NCI-H2107 treated with DMSO at 0.1 percent for 48 hours (cell line): ENCODE data around the gene MYLK2.
A peak's percentile ranks its signal among the peaks of the same experiment; 100 is the strongest.
"Not testable (repeated sequence)": the region's sequence is repeated elsewhere in the genome, so short reads cannot be mapped to it uniquely, and the experiment has no call there.

Experiments used
- DNase-seq: peaks from one replicate; lab custom pipeline; 2025; ENCODE audit not compliant: unreplicated experiment; lab: John Stamatoyannopoulos, UW

The MYLK2 gene

DNA sequence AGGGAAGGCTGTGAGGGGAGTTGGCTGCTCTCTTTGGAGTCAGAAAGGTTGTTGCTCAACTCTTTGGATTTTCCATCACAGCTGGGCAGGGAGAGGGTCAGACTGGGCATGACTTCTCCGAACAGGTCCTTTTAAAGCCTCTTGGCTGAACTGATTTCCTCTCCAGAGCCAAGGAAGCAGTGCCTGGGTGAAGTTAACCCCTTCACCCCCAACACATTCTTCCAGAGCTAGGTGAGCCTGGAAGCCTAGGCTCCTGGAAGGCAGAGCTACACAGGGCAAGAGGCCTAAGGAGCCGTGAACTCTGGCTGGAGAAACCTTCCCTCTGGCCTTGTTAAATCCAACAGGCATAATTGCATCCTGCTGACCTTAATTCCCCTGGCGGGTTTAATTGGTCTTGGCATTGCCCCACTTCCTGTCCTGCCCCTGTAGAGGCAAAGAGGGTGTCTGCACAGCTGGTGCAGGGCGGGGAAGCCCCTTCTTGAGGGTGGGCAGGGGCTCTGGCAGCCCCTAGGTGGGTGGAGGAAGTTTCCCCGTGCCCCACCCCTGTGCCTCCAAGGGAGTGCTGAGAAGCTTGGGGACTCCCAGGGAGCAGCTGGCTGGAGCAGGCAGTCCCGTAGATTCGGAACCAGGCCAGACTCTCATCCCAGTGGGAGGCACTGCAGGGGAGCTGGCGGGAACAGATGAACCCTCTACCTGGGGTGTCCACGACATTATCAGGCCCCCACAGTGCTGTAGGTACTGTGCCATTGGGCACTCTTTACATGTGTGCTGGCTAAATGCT is 3.6 kb upstream of the MYLK2 start:
- DNase-seq = no peak

DNA sequence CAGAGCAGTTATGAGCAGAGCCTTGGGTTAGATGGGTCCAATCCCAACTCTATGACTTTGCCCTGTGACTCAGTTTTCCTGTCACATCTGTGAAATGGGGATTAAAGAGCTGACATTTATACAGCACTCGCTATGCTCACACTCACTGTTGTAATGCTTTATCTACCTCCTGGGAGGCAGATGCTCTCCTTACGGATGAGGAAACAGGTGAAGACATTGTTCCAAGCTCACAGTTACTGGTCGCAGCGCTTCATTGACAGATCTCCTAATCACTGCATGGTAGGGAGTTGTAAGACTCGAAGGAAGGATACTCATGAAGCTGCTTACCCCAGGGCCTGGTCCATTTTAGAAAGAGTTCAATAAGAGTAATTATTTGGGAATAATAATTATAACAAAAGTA is 2.9 kb upstream of the MYLK2 start:
- no peak for DNase-seq

DNA sequence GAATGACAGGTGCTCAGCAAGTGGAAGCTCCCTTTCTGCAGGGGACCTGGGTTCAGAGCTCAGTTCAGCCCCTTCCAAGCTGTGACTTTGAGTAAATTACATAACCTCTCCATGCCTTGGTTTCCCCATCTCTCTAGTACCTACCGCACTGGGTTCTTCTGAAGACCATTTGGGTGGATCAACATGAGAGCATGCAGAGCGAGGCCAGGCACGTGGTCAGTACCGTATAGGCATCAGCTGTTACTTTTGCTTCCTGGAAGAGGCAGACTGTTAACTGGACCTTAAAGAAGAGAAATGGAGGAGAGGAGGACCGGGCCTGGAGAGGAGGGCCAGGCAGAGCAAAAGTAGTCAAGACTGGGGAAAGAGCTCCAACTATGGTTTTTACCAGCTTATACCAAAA is 1.7 kb upstream of the MYLK2 start:
- DNase-seq = no peak

DNA sequence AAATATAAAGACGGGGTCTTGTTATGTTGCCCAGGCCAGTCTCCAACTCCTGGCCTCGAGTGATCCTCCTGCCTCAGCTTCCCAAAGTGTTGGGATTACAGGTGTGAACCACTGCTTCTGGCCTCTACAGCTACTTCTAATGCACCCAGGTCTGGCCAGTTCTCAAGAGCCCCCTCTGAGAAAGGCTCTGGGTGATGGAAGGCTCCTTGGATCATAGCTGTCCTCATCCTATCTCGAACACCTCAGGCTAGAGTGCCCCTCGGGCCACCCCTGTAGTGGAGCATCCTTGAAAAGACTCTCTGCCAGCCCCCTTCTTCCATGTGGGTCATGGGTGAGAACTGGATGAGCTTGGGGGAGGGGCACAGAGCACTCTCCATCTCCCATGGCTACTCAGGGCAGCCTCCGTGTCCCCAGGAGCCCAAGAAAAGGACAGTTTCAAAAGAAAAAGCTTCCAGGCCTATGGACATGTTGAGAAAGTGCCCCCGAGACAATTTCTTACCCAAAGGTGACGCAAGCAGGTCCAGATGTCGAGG is 714 bp upstream of the MYLK2 start:
- DNase-seq = no peak

DNA sequence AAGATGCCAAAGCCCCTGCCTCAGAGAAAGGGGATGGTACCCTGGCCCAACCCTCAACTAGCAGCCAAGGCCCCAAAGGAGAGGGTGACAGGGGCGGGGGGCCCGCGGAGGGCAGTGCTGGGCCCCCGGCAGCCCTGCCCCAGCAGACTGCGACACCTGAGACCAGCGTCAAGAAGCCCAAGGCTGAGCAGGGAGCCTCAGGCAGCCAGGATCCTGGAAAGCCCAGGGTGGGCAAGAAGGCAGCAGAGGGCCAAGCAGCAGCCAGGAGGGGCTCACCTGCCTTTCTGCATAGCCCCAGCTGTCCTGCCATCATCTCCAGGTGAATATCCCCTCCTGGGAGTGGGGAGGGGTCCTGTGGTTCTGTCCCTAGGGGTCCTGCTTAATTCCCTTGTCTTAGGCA is 1.1 kb downstream of the MYLK2 start:
- DNase-seq = no peak

DNA sequence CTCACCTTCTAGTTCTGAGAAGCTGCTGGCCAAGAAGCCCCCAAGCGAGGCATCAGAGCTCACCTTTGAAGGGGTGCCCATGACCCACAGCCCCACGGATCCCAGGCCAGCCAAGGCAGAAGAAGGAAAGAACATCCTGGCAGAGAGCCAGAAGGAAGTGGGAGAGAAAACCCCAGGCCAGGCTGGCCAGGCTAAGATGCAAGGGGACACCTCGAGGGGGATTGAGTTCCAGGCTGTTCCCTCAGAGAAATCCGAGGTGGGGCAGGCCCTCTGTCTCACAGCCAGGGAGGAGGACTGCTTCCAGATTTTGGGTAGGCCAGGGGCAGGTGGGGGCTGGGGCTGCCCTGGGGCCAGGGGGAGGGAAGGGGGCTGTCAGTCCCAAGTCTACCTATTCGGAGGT is 2.3 kb downstream of the MYLK2 start:
- DNase-seq = no peak

DNA sequence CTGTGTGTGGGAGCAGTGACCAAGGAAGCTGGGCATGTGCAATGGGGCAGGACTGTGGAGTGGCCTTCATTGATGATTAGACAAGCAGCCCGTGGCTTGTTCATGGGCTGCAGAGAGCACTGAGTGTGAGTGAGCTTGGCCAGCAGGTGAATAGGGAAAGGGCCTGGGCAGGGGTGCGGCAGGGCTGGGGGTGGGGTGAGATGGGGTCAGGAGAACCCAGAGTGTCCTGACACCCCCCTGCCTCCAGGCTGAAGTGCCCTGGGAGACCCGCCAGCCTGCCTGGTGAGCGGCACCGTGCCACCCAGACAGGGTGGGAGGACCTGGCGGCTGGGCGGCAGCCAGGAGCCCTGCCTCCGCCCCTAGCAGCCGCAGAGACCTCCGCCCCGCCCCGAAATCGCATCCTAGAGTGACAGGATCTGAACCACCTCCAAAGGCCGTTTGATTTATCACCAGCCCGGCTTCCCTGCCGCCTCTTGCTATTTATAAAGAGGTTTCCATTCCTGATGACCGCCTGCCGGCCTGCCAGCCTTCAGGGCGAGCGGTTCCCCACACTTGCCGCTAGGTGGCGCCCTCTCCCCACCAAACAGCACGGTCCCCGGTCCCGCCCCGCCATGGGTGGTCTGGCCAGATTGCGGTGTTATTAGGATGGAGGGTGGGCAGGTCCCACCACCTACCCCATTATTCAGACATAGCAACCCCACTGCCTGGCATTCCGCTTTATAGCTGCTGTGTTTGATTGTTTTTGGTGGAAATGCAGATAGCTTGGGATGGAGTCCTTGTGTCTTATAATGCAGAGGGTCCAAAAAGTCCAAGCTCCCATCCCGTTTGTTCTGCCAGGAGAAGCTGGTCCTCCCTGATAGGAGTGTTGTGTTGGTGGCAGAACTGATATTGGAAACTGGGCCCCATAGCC is 3.5 kb downstream of the MYLK2 start:
- peak; percentile 36 for DNase-seq

DNA sequence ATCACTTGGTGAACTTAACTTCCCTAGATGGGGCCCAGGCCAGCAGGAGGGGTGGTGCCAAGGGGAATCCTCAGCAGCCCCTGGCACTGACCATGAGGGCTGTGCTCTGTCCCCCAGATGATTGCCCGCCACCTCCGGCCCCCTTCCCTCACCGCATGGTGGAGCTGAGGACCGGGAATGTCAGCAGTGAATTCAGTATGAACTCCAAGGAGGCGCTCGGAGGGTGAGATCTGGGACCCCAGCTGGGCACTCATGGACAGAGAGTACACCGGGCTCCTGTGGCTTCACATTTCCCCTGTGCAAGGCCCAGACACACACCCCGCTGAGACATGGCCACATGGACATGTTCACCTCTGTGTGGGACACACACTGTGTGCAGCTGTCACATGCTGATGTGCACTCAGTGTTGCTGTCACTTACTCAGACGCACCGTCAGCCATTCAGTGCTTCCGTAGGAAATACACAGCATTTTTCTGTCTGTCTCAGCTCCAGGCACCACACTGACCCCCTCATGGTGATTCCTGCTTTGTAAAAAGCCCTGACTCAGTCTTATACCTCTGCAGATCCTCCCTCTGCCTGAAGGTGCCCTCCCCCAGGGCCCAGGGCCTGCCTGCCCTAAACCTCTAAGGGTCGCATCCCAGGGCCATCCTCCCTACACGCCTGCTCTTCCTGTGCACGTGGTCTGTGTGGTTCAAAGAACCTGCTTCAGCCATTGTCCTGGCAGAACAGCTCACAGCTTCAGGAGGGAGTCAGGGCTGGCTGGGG is 4.4 kb downstream of the MYLK2 start:
- no peak for DNase-seq

DNA sequence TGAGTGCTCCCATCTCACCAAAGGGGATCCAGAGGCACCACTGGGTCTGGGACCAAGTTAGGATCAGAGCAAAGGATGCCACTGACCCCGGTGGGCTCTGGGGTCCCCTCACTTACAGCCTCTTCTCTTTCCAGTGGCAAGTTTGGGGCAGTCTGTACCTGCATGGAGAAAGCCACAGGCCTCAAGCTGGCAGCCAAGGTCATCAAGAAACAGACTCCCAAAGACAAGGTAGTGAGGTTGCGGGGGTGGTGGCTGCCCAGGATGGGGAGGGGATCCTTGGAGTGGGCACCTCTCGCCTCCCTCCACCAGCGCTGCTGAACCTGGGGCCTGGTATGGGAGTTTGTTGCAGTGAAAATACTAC is 4.9 kb downstream of the MYLK2 start:
- no peak for DNase-seq

DNA sequence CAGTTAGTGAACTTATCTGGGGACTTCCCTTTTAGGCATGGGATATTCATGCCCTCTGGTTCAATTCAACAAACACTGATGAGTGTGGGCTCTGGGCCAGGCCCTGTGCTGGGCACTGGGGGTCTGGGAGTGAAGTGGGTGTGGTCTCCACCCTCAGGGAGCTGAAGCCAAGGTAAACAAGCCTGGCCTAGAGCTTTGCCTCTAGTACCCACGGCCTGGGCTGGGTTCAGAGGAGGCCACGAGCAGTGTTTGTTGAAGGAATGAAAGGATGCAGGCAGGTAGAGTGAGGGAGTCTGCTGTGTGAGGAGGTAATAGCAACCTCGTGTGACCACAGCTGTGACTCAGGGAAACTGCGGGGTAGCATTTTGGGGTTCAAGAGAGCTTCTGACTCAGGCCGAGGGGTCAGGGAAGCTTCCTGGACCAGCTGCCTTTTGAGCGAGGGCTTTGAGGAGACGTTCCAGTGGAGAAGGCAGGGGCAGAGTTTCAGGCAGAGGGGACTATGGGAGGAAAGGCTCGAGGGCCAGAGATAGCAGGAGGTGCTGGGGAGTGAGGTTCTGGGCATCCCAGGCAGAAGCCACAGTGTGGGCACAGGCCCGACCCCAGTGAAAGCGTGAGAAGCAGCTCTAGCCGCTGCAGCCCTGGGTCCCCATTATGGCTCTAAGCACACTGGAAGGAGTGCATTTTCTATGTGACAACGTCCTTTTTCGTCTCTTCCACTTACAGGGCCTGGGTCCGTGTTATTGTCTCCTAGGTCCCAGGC is 5.6 kb downstream of the MYLK2 start:
- no peak for DNase-seq

DNA sequence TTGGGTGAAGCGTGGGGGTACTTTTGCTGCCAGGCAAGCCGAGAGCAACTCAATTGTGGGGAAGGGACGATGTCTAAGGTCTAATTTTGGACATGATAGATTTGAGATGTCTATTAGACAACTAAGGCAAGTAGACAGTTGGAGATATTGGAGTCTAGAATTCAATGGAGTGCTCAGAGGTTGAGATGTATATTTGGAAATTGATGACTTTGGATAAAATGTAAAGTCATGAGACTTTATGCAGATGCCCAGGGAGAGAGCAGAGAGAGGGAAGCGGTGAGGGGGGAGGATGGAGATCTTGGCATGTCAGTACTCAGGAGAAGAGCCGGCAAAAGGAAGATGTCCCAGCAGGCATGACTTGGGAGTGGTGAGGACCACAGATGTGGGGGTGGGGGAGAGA is 6.9 kb downstream of the MYLK2 start:
- no peak for DNase-seq

DNA sequence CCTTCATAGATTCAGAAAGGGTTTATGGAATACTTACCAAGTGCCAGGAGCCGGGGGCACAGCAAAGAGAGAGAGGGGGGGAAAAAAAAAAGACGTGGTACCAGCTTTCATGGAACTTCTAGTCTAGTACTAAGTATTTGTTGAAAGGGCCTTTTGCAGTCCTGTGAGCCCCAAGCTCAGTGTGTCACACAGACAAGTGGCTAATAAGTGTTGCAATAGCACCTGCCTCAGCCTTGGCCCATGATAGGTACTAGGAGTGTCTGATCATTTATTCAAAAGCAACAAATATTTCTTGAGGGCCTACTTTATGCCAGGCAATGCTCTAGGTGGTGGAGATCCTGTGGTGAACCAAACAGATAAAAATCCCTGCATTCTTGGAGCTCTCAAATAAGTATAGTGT is 7.9 kb downstream of the MYLK2 start:
- no peak for DNase-seq

DNA sequence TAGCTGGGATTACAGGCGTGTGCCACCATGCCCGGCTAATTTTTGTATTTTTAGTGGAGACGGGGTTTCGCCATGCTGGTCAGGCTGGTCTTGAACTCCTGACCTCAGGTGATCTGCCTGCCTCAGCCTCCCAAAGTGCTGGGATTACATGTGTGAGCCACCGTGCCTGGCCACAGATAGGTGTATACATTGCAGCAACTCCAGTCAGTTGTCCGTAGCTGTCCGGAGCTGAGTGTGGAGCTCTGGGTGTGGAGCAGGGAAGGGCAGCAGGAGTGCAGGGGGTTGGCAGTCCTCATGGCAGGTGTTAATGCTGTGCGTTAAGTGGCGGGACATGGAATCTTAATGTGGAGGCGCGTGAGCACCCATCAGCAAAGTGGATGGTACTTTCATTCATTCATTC is 8.9 kb downstream of the MYLK2 start:
- not testable (repeated sequence) for DNase-seq

DNA sequence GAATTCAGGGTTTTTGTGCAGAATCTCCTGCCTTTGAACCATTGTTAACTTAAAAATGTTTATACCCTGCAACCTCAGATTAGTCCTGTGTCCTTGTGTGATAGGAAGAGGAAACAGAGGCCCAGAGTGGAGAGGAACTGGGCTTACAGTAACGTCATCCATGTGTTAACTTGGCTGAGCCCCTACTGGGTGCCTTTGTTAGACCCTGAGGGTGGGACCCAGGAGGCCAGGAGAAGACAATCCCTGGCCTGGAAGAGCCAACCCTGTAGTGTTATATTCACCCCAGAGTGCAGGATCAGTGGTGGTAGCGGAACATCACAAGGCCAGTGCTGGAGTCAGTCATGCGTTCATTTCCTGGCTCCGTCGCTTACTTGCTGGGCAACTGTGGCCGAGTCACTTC is 10.6 kb downstream of the MYLK2 start:
- no peak for DNase-seq

DNA sequence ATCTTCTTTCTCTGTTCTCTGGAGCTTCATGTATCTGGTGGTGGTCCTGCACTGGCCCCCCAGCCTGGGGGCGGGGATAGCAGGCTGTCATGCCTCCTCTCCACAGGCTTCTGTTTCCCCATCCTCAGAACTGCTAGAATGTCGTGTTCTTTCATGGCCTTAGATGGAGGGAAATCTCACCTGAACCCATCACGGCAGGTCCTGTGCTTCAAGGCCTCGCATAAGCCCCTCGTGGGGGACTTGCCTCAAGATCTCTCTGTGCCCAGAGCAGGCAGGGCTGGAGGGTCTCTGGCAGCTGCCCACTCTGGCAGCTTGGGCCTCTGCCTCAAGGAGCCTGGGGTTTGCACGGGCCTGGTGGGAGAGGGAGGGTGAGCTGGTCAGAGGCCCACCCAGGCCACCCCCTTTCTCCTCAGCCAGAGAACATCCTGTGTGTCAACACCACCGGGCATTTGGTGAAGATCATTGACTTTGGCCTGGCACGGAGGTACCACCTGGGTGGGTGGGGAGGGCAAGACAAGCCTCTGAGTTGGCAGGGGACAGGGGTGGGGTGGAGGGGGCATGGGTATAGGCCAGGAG is 11.3 kb downstream of the MYLK2 start:
- no peak for DNase-seq

DNA sequence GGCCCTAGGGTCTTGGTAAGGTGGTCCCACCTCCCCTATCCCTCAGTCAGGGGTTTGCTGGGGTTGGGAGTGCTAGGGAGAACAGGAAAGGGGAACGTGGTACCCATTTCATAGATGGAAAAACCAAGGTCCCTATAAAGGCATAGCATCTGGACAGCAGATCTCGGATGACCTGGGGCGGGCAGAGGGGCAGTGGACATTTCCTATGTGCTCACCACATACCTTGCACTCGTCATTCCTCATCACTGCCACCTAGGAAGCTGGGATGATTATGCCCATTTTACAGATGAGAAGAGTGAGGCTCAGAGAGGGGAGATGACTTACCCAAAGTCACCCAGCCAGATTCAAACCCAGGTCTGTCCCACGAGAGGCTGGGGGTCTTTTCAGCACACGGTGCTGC is 12.1 kb downstream of the MYLK2 start:
- DNase-seq = no peak

DNA sequence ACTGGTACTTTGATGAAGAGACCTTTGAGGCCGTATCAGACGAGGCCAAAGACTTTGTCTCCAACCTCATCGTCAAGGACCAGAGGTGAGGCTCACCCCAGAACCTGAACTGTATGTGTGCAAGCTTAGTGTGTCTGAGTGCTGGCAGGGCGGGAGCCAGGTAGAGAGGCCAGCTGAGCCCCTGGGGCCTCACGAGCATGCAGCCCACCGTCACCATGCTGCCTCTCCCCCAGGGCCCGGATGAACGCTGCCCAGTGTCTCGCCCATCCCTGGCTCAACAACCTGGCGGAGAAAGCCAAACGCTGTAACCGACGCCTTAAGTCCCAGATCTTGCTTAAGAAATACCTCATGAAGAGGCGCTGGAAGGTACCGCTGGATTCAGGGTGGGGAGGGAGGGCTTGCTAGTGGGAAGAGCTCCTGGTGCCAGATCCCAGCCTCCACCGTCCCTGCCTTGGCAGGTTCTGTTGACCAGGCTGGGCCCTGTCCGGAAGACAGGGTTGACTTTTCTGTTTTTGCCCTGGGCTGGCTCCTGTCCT is 12.7 kb downstream of the MYLK2 start:
- no peak for DNase-seq

DNA sequence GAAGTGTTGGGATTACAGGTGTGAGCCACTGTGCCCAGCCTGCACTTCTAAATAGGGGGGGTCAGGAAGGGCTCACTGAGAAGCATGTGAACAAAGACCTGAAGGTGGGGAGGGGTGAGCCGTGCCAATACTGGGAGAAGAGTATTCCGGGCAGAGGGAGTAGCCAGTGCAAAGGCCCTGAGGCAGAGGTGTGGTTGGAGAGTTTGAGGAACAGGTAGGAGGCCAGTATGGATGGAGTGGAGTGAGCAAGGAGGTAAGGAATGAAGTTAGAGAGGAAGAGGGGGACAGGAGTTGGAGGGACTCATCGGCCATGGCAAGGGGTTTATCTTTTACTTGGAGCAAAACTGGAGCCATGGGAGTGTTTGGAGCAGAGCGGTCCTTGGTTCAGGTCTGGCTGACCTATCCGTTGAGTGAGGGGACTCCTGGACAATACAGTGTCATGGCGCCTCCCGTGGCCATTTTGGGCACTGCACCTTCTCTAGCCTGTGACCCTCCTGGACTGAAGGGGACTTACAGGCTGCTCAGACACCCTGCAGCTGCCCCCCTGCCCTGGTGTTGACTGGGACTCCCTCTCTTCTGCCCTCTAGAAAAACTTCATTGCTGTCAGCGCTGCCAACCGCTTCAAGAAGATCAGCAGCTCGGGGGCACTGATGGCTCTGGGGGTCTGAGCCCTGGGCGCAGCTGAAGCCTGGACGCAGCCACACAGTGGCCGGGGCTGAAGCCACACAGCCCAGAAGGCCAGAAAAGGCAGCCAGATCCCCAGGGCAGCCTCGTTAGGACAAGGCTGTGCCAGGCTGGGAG is 14.2 kb downstream of the MYLK2 start:
- no peak for DNase-seq

DNA sequence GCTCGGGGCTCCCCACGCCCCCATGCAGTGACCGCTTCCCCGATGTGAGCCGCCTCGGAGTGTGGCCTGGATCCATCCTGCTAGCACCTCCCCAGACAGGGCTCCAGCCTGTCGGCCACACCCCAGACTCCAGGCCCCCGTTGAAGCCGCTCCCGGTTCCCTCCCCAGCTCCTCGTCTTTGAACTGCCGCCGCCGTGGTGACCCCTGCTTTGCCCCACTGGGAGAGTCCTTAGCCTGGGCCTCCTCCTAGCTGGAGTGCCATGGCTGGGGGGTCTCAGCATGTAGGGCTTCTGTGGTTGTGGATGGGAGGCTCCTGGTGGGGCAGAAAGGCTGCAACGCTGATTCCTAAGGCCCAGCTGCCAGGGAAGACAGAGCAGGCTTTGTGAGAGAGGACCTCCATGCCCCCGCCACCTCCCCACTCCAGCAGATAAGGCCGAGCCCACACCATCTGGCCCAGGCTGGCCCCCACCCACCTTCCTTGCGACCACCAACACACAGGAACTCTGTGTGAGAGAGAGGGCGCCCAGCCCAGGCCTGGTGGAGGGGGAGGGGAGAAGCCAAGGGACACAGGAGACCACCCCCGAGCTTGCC is 14.9 kb downstream of the MYLK2 start:
- no peak for DNase-seq
